HG03196 (cell line): ENCODE measurements around the gene CACNA1C.
"Not testable (repeated sequence)": the region's sequence is repeated elsewhere in the genome, so short reads cannot be mapped to it uniquely, and the experiment has no call there.

Experiments
- ATAC-seq: cut with Tn5 transposase; IDR thresholded peaks from one replicate; pipeline ENCODE4 v1.9.1; 2021; ENCODE audit not compliant: unreplicated experiment

Gene CACNA1C

DNA sequence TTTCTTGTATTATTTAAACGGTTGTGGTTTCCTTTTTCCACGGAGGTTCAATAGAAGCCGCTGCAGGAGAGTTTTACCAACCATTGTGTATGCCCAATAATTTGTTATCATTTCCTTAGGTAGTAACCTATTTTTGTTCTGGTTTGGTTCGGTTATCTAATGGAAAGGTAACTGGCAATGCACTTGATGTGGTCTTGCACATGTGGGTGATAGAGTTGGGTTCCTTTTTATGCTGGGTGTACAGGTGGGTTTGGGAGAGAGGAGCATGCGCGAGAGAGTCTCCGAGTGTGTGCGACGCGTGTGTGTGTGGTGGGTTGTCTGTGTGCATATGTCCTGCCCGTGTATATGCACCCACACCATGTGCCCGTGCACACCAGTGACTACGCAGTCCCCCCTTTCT, 639.3 kb downstream of the CACNA1C start:
- ATAC-seq, result no peak

DNA sequence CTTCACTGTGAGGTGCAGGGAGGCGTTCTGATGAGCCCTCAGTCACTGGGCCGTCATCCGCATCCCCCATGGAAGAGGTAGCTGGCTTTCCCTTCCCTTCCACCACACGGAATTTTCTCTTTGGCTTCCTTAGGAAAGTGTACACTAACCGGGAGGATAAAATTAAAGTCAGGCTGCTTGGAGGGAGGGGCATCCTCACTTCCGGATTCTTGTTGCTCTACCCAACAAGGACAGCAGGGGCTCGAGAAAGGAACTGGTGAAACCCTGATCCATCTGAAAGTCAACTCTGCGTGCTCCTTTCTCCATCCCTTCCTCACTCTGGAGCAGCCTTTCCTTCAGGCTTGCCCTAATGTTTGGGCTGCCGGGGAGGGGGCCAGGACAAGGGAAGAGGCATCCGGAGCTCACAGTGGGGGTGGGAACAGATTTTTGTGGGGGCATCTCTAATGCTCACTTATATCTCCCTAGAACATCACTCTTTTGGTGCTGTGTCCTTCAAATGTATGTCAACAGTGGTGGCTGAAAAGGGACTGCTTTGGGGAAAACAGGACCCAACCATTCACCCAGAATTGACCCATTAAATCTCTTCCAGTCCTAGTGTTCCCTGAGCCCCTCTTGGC, 640.6 kb downstream of the CACNA1C start:
- ATAC-seq, result no peak

DNA sequence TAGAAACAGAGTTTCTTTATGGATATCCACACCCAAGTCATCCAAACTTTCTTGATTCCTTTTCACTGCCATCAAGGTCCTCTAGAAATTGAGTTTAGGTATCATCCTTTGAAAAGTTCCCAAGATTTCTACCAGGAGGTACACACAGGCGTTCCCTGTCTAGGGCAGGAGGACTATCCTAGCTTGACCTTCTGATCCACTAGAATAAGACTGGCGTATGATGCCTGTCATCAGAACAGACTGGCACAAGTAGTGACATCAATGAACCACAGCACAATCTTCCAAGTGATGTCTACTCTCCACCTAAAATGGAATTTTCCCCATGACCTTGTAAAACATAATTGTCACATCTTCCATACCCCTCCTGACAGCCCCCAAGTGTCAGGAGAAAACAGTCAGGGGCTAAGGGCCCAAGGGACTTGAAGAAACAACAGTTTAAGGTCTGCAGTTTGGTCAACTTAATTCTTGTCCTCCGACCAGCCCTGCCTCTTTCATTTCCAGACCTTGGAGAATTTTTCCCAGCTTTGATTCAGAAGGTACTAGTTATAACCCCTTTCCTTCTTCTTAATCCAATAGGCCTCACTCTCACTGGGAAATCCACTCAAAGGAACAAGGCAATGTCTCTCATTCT, 641.3 kb downstream of the CACNA1C start:
- no peak for ATAC-seq

DNA sequence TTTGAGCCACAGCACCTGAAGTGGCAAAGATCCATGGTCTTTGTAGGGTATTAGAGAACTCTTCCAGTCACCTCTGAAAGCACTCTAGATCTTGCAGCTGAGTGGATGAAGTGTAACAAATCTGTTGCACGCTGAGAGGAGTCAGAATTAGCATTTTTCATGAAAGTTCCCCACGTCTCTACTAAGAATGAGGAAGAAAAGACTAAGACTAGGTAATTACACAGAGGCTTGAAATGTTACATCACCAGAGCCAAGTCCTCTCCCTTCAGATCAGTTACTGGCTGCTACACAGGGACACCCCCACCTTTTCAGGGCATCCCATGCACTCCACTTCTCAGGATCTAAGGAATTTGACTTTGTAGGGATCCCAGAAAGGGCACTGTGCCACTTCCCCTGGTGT, 643.3 kb downstream of the CACNA1C start:
- no peak for ATAC-seq

DNA sequence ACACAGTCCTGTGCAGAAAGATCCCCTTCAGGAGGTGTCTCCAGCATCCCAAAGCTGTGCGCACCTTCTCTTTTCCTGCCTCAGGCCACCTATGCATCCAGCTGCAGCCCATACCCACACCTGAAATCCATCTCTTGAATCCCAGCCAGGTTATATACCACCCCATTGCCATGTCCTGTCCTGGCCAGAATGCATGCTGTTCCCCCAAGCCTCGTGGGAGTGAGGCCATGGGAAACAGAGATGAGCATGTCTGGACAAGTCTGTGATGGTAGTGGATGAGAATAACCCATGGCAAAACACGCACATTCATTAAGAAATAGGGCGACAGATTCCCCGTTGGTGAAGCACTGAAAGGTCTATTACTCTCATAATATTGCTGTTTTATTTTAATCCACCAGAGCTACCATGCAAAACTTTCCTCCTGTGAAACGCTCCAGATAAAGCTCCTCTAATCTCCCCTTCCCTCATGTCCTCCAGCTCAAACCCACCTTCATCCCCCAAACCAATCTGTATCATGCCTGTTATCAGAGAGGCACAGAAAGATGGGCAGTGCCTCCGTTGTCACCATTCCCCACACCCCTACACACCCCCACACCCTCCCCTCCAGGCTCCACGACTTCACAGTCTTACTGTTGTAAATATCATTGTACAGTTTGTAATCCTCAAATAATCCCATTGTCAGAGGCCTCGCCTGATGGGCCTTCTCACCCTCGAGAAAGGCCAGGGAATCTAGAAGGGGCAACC, 644.4 kb downstream of the CACNA1C start:
- no peak for ATAC-seq

DNA sequence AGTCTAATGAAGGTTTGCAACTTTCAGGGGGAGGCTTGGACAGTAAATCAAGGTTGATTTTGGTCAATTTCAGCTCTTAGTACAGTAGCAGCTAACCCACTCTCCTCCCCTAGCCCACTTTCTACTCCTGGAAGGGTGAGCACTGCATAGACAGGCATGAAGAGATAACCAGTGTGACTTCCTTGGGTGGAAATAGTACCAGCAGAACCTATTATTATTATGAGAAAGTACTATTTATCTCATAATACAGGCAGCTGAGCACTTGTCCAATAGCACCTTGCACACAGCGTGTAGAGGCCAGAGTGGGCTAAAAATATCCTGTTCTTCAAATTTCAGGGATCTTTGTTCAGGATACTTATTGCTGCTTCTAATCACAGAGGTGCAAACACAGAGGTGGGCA, 645.8 kb downstream of the CACNA1C start:
- ATAC-seq, result no peak

DNA sequence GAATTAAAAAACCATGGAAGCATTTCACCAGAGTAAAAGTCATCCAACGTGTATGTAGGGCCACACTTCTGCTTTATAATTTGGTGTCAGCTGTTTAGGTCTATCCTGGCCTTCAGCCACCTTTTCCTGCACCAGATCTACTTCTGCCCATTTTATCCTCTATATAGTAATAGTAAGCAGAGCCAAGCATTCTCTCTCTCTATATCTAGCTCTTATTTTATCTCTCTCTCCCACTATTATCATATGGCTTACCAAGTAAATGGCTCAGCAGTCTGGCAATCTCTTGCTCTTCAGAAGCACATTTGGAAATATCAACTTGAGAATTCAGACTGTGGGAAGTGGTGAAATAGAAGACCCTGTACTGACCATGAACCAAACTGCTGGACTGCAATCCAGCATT, 657.9 kb downstream of the CACNA1C start:
- ATAC-seq, result no peak

DNA sequence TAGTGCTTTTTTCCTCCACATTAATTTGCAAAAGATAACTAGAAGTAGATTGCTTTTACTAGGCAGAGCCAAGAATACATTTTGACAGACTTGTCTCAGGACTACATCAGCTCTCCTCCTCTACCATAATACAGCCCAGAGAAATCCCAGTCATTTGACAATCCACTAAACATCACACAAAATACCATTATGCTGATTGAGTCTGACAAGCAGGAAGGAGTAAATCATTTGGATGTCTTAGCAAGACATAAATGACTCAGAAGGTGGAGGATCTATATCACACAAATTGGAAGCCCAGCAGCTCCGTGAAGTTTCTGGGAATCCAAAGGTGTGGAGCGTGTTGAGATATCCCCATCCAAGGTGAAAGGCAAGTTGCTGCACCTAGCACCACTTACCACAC, 666.6 kb downstream of the CACNA1C start:
- no peak for ATAC-seq

DNA sequence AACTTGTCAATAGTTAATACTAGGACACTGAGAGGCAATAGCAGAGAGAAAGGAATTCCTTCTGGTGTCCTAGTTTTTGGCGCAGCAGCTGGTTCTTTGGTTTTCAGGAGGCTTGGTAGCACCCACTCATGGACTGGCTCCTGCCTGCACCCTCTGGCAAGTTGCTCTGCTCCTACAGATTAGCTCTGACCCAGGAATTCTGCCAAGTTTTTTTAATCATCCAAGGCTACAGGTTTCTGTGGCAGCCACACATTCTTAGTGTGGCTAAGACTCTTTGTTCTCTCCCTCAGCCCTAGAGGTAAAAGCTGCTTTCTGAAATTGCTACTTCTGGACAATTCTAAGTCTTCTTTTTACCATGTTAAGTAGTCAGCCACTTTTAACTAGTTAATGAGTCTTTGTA, 670.0 kb downstream of the CACNA1C start:
- ATAC-seq, result no peak

DNA sequence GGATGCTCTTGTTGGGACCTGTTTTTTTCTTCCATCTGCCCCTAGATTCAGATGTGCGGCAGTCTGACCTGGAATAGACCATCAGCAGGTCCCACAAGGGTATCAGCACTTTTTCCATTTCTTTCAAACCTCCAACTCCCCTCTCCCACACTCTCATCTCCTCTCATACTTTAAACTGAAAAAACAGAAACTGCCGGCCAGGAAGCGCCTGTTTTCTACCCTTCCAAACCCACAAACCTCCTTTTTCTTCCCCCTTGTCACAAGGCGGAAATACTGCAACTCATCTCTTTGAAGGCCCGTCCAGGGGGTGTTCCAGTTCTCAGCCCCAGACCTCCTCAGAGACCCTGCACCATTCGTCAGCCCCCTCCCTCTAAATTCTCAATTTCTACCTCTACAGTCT, 679.5 kb downstream of the CACNA1C start:
- no peak for ATAC-seq

DNA sequence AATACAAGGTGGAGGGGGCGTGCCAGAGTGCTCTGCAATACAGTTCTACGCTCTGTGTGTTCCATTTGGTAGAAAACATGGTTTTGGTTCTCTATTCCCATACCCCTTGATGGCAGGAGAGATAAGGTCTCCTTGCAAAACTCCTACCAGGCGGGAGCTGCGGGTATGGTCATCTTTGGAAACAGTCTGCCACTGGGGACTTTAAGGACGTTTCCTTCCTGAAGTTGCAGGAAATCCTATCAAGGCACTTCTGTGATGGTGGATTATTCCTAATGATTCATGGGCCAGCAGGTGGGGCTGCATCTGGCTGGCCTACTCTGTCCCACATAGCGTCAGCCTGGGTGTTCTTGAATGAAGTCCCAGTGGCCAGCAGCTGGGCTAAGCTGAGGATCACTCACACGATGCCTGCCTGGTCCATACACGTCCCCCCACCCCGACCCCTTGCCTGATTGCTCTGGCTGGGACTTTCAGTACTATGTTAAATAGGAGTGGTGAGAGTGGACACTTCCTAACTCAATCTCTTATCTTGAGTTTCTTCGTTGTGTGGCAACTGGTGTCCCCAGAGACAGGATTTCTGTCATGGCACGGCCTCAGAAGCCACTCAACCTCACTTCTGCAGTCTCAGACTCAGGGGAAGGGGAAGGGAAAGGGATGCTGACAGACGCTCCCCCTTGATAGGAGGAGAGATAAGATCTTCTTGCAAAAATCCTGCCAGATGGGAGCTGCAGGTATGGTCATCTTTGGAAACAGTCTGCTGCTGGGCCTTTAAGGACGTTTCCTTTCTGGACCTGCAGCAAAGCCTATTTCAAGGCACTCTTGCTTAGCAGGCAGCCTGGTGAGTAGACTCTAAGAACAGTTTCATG, 680.9 kb downstream of the CACNA1C start:
- ATAC-seq, result no peak

DNA sequence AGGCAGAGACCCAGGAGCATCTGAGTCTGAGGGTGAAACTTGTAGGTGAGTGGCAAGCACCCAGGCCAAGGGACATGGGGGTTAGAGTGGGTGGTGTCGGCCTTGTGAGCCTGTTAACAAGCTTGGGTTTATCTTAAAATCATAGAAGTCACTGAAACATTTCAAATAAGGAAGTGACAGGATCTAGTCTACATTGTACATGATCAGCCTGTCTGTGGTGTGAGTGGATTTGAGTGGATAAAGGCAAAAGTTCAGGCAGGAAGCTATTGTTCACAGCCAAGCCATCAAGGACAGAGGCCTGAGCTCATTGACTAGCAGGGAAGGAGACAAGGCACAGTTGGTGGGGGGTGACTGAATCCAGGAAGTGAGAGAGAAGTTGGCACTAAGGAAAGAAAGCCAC, 682.6 kb downstream of the CACNA1C start:
- no peak for ATAC-seq

DNA sequence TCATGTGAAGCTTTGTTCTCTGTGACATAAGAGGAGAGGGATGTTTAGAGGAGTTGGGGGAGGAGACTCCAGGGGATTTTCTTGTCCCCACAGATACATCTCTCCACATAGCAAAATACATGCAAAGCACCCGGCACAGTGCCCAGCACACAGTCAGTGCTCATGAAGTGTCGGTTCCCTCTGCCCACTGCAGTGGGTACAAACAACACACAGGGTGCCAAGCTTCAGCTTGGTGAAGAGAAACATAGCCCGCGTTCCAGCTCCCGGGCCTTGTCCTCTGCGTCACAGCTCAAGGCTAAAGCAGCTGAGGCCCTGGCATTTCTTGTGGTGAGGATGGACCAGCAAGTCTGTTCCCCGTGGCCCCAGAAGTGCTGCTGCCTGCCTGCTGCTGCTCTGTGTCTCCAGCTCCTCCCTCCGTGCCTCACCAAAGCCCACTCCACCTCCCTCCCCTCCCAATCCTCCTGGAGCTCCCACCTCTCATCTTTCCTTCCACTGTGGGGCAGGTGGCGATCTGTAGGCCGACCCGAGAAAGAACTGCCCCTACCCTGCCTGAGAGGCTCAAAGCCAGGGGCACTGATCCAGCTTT, 685.0 kb downstream of the CACNA1C start:
- ATAC-seq, result no peak

DNA sequence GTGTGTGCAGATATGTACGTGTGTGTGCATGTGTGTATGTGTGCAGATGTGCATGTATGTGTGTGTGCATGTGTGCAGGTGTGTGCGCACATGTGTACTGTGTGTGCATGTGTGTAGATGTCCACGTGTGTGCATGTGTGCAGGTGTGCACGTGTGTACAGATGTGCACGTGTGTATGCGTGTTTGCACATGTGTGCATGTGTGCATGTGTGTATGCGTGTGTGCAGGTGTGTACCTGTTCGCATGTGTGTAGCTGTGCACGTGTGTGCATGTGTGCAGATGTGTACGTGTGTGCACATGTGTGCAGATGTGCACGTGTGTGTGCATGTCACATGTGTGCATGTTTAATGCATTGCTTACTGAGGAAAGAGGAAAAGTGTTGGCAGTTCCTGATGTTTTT, 686.3 kb downstream of the CACNA1C start:
- no peak for ATAC-seq

DNA sequence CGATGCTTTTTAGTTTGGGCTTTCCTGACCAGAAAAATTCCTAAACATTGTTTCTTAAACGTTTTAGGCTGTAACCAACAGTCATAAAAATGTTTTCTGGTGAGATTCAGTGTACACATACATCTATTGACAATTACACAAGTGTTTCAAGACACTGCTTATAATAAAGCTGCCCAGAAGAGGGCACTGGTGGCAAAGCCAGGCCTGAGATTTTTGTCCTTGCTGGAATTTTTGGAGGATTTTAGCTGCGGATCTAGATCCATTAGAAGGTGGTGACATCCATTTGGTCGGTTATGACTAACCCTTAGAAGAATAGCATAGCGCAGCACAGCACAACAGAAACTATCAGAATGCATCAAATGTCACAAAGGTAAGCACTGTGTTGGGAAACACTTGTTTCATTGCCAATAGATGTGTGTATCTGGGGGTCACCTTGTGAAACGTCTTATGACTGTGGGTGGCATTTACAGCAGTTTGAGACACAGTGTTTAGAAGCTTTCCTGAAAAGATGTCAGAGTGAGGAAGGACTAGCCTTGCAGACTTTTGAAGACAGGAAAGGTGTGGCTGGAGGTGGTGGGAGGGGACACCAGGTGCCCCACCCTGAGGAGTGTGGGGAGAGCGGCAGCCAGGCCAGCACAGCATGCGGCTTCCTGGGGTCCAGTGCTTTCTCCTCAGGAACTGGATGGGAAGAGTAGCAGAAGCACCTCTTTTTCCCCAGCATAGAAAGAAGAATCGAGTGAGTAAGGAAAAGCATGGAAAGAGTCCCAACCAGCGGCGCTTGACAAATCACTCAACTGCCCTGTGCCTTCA, 687.2 kb downstream of the CACNA1C start:
- ATAC-seq, result no peak

DNA sequence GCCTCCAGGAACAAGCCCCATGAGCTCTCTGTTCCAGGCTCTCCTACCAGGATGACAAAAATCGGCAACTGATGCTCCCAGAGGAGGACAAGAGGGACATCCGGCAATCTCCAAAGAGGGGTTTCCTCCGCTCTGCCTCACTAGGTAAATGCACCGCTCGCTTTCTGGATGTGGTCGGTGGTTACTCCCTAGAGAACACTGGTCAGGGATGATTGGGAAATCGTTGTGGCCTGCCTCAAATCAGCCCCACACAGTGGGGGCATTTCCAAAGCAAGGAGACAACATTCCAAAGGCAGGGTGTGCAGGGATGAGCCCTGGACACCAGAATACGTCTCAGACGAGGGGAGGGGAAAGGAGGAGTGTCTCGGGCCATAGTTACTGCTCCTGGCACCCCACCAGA, 689.2 kb downstream of the CACNA1C start:
- not testable (repeated sequence) for ATAC-seq

DNA sequence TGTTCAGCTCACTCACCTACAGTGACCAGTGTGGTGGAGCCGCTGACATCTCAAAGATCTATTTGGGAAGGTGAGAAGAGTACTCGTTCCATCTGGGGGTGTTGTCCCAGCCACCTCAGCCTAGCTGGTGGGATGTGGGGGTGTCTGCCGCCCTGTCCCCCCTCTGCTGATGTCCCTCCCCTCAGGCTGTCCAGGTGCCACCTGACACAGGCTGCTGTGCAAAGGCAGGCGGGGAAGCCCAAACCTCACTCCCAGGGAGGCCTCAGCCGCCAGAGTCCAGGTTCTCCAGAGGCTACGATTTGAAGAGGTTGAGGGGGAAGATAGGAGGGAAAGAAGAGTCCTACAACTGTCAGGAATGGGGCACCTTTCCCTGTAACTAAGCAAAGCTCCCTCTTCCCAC, 690.7 kb downstream of the CACNA1C start:
- ATAC-seq, result no peak

DNA sequence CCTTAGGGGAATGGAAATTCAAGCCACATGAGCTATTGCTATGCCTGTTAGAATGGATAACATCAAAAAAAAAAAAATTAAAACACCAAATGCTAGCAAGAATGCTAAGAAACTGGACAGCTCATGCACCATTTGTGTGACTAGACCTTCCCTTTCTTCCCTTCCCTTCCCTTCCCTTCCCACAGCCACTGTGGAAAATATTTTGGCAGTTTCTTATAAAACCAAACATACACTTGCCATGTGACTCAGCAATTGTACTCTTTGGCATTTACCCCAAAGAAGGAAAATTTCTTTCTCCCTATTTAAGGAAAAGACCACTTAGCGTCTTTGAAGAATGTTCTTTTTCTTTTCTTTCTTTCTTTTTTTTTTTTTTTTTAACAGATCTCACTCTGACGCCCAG, 692.9 kb downstream of the CACNA1C start:
- ATAC-seq, result no peak
